Fibroblast of peridontal ligament (primary cell): ENCODE data around the gene FAM167B.

ENCODE experiments used
- DNase-seq: peaks from one replicate; pipeline ENCODE4 v3.0.0-alpha.2; 2010; ENCODE audit errors: extremely low read depth

FAM167B gene

DNA sequence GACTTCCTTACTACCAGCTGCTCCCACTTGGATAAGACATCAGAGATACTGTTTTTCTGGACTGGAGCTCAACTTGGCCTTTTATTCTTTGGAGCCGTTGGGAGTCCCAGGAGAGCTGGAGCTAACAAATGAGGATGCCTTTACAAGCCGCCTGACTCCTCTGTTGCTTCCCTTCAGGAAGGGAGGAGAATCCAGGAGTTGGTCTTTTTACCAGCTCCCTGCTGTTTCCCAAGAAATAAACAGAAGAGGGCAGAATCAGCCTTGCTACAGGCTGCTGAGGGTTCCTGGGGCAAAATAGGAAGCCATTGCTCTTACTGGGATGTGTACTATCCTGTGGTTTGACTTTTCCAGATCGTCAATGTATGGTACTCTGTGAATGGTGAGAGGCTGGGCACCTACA, 23.3 kb upstream of the FAM167B start:
- DNase-seq = no peak

DNA sequence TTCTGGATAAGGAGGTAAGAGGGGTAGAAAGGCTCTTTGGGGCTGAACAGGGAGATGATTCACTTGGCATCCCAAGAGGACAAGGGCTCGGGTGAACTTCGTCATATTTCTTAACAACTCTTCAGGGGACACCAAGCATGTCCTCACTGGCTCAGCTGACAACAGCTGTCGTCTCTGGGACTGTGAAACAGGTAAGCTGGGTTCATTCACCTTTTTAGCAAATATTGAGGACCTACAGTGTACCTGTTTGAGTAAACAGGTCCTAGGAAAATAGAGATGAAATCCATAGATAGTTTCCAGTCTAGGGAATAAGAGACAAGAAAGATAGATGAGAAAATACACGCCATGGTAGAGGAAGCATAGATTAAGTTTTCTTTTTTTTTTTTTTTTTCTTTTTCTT, 22.7 kb upstream of the FAM167B start:
- no peak for DNase-seq

DNA sequence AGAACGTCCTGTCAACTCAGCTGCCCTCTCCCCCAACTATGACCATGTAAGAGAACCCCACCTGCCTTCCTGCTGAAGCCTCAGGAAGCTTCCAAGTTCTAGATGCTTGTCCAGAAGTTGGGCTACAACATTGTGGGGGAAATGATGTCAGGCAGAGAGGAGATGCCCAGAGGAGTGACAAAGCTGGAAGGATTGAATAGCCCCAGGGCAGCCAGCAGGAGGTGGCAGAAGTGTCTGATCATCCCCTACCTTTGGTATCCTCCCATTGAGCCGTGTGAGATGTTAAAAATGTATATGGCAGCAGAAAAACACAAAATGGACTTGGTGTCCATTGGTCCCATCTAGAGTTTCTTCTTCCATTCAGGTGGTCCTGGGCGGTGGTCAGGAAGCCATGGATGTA, 18.3 kb upstream of the FAM167B start:
- DNase-seq = no peak

DNA sequence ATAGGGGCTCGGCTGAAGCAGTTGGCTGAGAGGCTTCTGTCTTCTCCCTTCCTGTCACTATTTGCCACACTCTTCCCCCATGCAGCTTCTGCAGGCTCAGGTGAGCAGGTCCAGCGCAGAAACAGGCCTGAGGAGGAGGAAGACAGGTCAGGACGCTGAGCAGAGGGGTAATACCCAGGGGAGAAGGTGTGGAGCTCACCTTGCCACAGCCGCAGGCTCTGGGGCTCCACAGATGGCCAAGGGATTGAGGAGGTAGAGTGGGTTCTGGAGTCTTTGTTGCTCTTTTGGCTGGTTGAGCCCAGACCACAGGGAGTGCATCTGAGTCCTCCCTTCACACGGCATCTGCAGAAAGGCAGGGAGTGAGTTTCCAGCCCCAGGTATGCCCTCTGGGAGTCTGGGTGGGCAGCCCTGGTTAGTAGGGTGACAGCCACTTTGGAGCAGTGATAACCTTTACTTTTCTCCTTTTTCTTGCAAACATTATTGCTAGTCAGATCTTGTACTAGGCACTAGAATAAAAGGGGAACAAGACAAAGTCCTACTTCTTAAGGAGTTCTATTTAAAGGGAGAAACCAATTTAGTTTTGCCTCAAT, 15.1 kb upstream of the FAM167B start:
- DNase-seq = no peak

DNA sequence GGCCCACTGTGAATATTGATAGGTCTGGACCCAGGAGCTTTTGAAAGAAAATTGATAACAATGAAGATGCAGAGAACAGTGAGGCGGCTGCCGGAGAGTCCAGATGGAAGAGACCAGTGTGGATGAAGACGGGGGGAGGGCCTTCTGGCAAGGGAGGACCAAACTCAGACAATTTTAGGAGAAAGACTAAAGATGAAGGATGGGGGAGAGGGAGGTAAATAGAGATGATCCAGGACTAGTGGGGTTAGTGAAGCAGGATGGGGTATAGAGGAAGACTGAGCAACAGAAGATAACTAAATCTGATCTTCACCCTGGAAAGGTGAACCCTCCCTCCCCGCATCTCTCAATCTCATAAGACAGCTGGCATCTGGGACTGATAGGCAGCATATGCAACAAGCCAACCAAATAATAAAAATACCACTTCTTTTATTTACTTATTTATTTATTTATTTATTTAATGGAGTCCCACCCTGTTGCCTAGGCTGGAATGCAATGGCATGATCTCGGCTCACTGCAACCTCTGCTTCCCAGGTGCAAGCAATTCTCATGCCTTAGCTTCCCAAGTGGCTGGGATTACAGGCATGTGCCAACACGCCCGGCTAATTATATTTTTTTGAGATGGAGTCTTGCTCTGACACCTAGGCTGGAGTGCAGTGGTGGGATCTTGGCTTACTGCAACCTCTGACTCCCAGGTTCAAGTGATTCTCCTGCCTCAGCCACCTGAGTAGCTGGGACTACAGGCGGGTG, 14.3 kb upstream of the FAM167B start:
- no peak for DNase-seq

DNA sequence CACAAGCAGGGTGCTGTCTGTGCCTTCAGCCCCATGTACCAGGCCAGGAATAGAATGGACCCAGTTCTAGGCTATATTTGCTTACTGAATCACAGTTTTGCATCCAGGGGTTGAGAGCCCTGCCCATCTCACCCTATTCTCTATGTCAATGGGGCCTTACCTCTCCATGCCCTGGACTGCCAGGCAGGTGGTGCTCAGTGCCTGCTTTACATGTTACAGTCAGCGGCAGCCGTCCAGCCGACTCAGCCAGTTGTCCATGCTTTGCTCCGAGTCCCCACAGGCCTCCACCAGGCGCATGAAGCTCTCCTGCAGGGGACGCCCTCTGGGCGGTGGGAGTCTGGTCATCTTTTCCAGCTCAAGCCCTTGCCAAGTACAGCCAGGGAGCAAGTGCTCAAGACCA, 12.2 kb upstream of the FAM167B start:
- no peak for DNase-seq

DNA sequence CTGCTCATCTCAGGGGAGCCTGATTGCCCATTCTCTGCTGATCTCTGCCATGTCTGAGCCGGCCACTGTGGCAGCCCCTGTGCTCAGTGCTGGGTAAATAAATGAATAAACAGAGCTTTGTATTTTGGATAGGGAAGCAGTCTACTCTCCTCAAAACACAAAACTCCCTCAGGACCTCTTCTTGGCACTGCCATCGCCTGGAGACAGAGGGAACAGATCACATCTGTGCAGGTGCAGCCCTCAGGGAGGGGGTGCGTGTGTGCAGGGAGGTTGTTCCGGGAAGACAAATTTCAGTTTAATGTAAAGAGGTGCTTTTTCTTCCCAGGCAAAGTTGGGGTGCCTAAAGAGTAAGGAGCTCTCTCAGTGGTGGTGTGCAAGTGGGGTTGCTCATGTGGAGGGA, 7.7 kb upstream of the FAM167B start:
- no peak for DNase-seq

DNA sequence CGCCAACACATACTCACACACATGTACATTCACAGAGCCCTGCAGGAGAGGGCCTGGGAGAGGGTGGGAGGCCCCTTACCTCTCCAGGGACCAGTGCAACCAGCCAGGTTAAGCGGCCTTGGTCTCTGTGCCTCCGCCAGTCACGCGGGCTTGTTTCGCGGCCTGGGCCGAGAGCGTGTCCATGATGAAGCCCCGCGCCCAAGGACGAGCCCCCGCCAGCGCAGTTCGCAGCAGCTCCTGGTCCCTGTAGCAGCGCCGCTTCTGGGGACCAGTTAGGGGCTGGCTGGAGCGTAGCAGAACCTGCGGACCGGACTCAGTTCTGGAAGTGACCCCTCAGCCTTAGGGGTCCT, 7.3 kb upstream of the FAM167B start:
- no peak for DNase-seq

DNA sequence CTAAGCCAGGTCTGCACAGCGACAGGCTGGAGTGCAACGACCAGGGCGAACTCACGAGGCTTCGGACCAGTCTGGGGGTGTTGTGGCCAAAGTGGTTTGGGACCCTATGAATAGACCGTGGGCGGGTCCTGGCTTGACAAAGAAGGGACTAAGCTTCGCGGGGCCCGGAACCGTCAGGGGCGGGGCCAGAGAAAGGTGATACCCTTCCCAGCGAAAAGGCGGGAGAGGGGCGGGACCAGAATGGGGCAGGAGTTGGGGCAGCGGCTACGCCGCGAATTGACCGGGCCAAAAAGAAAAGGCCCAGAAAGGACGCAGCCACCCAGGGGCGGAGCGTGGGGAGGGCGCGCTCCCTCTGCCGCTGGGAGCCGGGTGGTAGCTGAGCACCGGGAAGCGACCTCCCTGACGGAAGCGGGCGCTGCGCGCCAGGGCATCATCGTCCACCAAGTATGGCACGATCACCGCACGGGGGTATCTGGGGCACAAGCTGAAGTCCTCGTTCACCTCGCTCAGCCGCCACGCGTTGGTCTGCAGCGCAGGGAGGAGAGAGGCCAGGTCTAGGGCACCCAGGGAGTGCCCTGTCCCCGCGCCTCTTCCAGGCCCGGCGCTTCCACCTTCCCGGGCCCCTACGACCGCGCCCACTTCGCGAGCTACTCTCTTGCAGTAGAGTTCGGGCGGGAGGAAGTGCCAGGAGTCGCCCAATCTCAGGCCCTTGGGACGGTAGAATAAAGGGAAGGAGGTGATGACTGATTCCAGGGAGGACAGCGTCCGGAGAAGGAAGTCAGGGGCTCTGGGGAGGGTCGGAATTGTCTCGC, 6.7 kb upstream of the FAM167B start:
- DNase-seq = peak; percentile 52

DNA sequence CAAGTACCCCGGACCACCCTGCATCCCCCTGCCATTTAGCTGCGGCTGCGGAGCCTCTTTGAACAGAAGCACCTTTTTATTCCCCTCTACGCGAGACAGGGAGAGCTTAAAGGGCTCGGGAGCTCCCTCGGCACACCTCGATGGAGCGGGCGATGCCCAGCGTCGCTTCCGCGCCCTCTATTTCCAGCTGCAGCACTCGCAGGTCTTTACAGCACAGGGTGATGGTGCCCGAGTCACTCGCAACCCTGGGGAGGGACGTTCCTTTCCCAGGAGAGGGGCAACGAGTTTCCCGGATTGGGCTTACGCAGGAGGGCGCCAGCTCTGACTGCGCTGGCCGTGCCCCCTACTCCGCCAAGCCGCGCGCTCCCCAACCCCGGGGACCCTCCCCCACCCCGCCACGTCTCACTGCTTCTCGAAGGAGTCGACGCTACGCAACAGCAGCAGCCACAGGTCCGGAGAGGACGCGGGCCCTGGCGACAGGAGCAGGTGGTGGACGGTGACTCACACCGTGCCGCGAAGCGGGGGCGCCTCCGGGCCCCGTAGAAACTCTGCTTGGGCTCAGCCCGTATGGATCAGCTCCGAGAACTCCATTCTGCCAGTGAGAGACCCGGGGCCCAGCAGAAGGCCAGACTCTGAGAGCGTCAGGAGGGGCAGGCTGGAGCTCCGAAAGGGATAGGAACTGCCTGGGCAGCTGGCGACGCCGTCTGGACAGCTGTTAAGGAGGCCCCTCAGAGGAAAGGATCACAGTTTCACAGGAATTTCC, 5.8 kb upstream of the FAM167B start:
- peak; percentile 53 for DNase-seq

DNA sequence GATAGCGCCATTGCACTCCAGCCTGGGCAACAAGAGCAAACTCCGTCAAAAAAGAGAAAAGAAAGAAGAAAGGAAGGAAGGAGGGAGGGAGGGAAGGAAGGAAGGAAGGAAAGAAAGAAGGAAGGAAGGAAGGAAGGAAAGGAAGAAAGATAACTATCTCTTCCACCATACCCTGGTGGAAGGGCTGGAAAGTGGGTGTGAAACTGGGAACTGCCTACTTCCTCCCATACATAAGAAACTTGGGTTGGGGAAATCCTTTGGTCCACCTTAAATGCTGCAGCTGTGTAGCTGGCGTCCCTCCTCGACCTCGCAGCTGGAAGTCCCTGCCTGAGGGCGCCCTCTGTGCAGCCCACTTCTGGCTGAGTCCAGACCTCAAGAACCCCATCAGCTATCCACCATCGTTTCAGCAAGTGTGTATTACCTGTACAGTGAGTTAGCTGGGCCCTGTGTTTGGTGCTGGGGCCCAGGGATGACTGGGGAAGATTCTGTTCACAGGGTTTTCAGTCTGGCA, 4.6 kb upstream of the FAM167B start:
- peak; percentile 20 for DNase-seq

DNA sequence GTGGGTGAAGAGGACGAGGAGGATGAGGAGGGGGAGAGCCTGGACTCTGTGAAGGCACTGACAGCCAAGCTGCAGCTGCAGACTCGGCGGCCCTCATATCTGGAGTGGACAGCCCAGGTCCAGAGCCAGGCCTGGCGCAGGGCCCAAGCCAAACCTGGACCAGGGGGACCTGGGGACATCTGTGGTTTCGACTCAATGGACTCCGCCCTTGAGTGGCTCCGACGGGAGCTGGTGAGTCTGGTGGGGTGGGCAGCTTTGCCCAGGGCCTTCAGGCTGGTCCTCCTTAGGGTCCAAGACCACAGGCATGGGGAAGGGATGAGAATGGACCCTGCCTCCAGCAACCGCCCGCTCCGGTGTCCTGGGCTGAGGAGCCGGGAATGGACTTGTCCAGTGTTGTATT, 430 bp downstream of the FAM167B start:
- DNase-seq = no peak

DNA sequence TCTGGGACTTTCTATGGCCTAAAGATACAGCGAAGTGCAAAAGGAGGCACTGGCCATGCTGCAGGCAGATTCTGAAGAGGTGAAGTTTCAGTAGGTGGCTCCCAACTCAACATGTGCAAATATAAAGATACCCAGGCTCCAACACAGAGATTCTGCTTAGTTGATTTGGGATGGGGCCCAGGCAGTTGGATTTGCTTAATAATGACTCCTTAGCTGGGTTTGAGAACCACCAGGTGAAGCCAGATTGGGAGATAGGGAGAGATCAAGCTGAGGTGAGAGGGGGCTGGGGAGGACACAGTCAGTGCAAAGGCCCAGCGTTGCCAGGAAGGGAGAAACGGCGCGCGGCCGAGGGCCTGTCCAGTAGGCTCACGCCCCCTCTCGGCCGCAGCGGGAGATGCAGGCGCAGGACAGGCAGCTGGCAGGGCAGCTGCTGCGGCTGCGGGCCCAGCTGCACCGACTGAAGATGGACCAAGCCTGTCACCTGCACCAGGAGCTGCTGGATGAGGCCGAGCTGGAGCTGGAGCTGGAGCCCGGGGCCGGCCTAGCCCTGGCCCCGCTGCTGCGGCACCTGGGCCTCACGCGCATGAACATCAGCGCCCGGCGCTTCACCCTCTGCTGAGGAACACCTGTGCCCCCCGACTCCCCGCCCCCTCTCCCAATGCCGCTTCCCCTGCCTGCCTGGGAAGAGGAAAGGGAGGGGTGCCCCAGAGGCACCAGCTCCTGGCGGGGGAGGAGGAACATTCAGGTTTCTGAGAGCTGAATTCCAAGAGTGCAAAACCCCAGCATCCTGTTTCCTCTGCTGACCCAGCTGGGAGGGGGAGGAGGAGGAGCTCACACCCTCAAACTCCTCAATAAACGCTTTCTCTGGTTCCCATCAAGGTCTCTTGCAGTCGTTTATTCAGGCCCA, 1.2 kb downstream of the FAM167B start:
- peak; percentile 49 for DNase-seq

DNA sequence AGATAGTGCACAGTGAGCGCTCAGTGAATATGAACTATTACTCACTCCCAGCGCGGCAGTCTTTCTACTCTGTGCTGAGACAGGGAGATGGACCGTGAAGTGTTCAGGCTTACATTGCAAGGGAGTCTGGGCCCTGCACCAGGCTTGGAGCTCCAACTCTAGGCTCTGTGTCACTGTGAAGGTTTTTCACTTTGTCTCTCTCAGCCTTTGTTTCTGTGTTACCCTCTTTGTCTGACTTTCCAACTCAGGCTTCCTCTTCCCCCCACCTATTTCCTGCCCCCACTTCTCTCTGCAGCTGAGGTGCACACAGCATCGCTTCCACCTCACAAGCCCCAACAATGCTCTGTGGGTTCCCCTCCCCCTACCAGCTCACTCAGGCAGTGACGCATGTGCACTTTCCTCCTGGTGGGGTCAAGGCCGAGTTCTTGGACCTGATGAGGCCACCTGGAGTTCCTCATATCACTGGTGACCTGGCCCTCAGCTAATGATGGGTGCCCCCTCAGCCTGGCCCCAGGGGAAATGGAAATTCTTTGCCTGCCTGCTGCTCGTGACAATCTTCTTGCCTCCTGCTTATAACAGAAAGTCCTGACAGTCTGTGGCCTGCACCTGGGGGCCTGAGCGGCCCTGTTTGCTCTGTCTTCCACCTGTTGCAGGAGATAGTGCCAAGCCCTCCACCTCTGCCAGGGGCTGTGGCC, 3.0 kb downstream of the FAM167B start:
- DNase-seq = no peak

DNA sequence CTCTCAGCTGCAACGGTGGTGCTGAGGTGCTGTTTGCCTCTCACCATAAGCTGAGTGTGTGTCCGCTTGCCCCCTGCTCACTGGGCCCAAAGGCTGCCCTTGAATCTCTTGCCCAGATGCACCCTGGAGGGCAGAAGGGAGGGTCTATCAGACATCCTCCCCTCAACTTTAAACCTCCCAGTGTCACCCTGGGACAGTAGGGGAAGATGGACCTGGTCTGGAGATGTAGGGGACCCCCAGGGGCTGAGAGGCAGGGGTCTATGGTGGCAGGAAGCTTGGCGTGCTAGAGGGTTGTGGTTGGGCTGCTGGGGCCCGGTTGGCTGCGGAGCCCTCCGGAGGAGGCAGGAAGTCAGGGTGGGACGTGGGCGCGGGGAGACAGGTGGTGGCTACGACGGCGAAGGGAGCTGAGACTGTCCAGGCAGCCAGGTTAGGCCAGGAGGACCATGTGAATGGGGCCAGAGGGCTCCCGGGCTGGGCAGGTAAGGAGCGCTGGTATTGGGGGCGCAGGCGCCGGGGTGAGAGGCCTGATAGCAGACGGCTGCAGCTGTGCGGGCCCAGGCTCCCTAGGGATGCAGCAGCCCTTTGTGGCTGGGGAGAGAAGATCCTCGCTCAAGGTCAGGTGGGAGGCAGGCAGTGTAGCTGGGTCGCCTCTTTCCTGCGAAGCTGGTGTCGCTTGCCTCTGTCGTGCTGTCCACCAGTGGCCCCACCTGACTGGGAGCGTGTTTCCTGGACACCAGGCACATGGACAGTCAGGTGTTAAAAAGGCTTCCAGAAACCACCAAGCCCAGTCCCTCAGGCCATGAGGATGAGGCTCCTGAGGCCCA, 4.1 kb downstream of the FAM167B start, which contains the start of gene LCK:
LCK (plus strand) TSS at position 373 of the 824 bp plus-strand sequence. CDS start 23,065 bp downstream, outside the sequence.
- no peak for DNase-seq

DNA sequence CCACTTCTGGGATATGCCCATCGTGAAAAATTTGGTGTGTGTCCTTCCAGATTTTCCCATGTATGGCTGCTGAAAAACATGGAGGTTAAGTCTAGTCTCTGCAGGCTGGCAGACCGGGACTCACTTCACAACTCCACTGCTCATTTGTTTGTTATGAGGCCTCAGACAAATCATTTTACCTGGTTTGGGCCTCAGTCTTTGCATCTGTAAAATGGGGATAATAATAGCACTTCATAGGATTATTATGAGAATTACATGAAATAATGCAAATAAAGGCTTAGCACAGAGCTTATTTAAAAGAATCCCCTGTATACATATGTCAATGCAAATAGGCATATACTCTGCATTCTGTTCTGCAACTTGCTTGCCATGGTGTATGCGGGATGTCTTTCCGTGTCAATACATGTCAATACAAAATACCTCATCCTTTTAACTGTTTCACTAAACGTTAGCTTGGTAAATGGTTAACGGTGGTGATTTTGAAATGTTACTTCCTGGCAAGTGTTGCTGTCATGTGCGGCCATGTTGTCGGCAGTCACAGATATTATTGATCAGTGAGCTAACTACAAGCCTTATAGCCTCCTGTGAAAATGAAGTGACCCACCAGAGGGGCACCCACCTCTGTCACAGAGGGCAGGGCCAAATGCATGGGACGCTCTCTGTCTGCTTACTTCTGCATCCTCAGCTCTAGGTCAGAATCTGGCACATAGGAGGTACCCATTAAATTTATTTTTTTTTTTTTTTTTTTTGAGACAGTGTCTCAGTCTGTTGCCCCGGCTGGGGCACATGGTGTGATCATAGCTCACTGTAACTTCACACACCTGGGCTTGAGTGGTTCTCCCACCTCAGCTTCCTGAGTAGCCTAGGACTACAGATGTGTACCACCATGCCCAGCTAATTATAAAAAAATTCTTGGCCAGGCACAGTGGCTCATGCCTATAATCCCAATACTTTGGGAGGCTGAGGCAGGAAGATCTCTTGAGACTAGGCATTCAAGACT, 8.3 kb downstream of the FAM167B start:
- DNase-seq = no peak

DNA sequence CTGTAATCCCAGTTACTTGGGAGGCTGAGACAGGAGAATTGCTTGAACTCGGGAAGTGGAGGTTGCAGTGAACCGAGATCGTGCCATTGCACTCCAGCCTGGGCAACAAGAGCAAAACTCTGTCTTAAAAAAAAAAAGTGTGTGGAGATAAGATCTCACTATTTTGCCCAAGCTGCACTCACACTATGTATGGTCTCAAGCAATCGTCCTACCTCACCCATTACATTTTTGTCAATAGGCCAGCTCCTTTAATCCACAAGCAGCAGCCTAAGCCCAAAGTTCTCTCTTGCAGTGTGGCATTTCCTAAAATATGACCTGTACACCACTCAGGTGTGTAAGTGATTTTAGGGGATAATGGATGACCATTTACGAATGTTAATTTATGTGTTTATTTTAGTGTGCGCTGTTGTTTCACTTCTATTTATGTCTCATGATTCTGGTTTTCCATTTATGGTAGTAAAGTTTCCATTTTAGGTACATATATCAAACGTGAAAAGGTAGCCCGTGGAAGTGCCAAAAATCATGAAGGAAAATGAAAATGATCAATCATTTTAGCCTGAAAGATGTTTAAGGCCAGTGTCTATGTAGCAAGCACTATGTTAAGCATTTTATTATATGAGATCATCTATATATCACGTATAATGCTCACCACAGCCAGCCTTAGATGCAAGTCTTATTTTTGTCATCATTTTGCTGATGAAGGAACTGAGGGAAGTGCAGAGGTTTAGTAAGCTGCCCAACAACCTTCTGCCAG, 9.6 kb downstream of the FAM167B start:
- no peak for DNase-seq

DNA sequence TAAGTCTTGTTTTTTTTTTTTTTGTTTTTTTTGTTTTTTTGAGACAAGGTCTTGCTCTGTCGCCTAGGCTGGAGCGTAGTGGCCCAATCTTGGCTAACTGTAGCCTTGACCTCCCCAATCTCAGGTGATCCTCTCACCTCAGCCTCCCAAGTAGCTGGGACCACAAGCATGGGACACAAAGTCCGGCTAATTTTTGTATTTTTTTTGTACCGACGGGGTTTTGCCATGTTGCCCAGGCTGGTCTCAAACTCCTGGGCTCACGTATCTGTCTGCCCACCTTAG, 10.1 kb downstream of the FAM167B start:
- DNase-seq = no peak
